Lung (tissue), 12 donors: ENCODE data around the gene C12orf54. TPM values are rescaled to one million over a fixed set of nuclear protein-coding genes. Genes with fewer than 3 reads are reported as not detected.

Source experiments
- ATAC-seq: fragments of 200-7000 bp; cut with Tn5 transposase; one replicate; pipeline ENCODE4 v1.9.1; 2020; ENCODE audit warnings: moderate number of reproducible peaks; ENCODE audit not compliant: insufficient read depth, low FRiP score
- DNase-seq, 3 donors: peaks; one replicate each; pipeline ENCODE4 v3.0.0-alpha.2; 2013 to 2017
- H3K27ac ChIP-seq, 2 donors: one replicate each; pipeline ENCODE4 v1.5.1; 2013; ENCODE audit warnings: mild to moderate bottlenecking in 2 of 2, moderate library complexity in 2 of 2, control low read depth in 1 of 2, inconsistent platforms in 1 of 2, low read depth in 1 of 2, low read length in 1 of 2
- H3K27me3 ChIP-seq, 3 donors: one replicate each; pipeline ENCODE4 v1.5.1; 2013; ENCODE audit warnings: low read length in 2 of 3; ENCODE audit not compliant: control insufficient read depth in 3 of 3, insufficient read depth in 3 of 3
- H3K36me3 ChIP-seq, 4 donors: one replicate each; pipeline ENCODE4 v1.5.1; 2013; ENCODE audit warnings: low read length in 4 of 4, mild to moderate bottlenecking in 1 of 4, moderate library complexity in 1 of 4; ENCODE audit not compliant: control insufficient read depth in 4 of 4, insufficient read depth in 4 of 4
- H3K4me1 ChIP-seq, 5 donors: one replicate each; pipeline ENCODE4 v1.5.1; 2013; ENCODE audit warnings: low read length in 5 of 5, mild to moderate bottlenecking in 2 of 5, moderate library complexity in 1 of 5; ENCODE audit not compliant: control insufficient read depth in 5 of 5, insufficient read depth in 5 of 5
- H3K4me3 ChIP-seq: one replicate; pipeline ENCODE4 v1.5.1; 2013; ENCODE audit warnings: mild to moderate bottlenecking, control low read depth, moderate library complexity
- H3K9ac ChIP-seq, 2 donors: one replicate each; pipeline ENCODE4 v1.5.1; 2013; ENCODE audit warnings: low read length in 2 of 2, control low read depth in 1 of 2; ENCODE audit not compliant: insufficient read depth in 1 of 2
- H3K9me3 ChIP-seq, 4 donors: one replicate each; pipeline ENCODE4 v1.5.1; 2013; ENCODE audit warnings: low read length in 3 of 4, mild to moderate bottlenecking in 1 of 4, moderate library complexity in 1 of 4; ENCODE audit not compliant: control insufficient read depth in 4 of 4, insufficient read depth in 3 of 4
- WGBS, 2 donors: extraction: QIAGEN DNeasy Blood & Tissue Kit; methylation state at CpG; one replicate each; pipeline ENCODE4 v1.1.7; 2013; 5-methylcytosine and 5-hydroxymethylcytosine counted together
- polyA plus RNA-seq, 2 donors: library from polyadenylated mRNA; stranded (reverse); fragments of 200-250 nt; gene quantifications; one replicate each; pipeline ENCODE4 v1.2.1, GENCODE V29; 2013
- total RNA-seq, 2 donors: library from RNA; depleted of rRNA in 1 of 2; stranded (reverse); fragments of >200 nt in 1 of 2; gene quantifications; one replicate each; pipeline ENCODE4 v1.2.1, GENCODE V29; 2014 to 2021
- TF ChIP-seq, protein P1 (sequence below): IDR thresholded peaks from 2 replicates; pipeline ENCODE4 v1.5.1; 2012; ENCODE audit warnings: mild to moderate bottlenecking; ENCODE audit errors: control extremely low read depth, extremely low read depth
- donor health status: control.
- donor health status: control.
- donor health status: Bipolar disorder and iron deficiency.
- donor health status: healthy.
- donor health status: DM: yes; HTN: yes; CAD: no.

Gene C12orf54
- total and polyA plus RNA-seq, 4 donors = 0.21 to 1.5 (median 0.37) TPM

- no peak overlapping the region for H3K4me3 ChIP-seq
- 47 to 62% methylated on average over 4 of the region's 4 CpGs for WGBS, 2 donors
- H3K27ac ChIP-seq = no peak overlapping the region
- no peaks in the 10 kb centered on the region for H3K9me3 ChIP-seq
- TF ChIP-seq, protein P1, sequence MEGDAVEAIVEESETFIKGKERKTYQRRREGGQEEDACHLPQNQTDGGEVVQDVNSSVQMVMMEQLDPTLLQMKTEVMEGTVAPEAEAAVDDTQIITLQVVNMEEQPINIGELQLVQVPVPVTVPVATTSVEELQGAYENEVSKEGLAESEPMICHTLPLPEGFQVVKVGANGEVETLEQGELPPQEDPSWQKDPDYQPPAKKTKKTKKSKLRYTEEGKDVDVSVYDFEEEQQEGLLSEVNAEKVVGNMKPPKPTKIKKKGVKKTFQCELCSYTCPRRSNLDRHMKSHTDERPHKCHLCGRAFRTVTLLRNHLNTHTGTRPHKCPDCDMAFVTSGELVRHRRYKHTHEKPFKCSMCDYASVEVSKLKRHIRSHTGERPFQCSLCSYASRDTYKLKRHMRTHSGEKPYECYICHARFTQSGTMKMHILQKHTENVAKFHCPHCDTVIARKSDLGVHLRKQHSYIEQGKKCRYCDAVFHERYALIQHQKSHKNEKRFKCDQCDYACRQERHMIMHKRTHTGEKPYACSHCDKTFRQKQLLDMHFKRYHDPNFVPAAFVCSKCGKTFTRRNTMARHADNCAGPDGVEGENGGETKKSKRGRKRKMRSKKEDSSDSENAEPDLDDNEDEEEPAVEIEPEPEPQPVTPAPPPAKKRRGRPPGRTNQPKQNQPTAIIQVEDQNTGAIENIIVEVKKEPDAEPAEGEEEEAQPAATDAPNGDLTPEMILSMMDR = no peak
- no peak overlapping the region for H3K9ac ChIP-seq
- ATAC-seq (no peak), DNase-seq (no peak)
- H3K4me1 ChIP-seq = no peaks in the 10 kb centered on the region
- no peaks in the 10 kb centered on the region for H3K36me3 ChIP-seq
- no peaks in the 10 kb centered on the region for H3K27me3 ChIP-seq
These were observed 63.7 kb downstream of the C12orf54 start for GRCh38 chr12:48545833-48546469.

Other genes with a start within 250 kb of the C12orf54 start
- gene ZNF641, start 131.6 kb upstream of the C12orf54 start, total RNA-seq = 10 to 100 TPM; 23.1 to 26.8 TPM
- gene ZNF641, start 131.6 kb upstream of the C12orf54 start, polyA plus RNA-seq = 10 to 100 TPM in 1 of 2 donors, 1 to 10 TPM in 1; 6.9 to 11.5 TPM
- under 1 TPM in 1 of 2 donors, not detected in 1; 0.37 TPM for gene ANP32D, start 9.9 kb upstream of the C12orf54 start, total RNA-seq
- gene ANP32D, start 9.9 kb upstream of the C12orf54 start, polyA plus RNA-seq = under 1 TPM in 1 of 2 donors, not detected in 1; 0.16 TPM
- not detected for gene OR8S1, start 43.1 kb downstream of the C12orf54 start, total RNA-seq
- not detected for gene OR8S1, start 43.1 kb downstream of the C12orf54 start, polyA plus RNA-seq
- gene LALBA, start 87.5 kb downstream of the C12orf54 start, total RNA-seq = not detected
- gene LALBA, start 87.5 kb downstream of the C12orf54 start, polyA plus RNA-seq = not detected
- gene KANSL2, start 199.7 kb downstream of the C12orf54 start, total RNA-seq = 10 to 100 TPM; 35.1 to 45.1 TPM
- gene KANSL2, start 199.7 kb downstream of the C12orf54 start, polyA plus RNA-seq = 10 to 100 TPM; 25.8 to 31.0 TPM
- 10 to 100 TPM; 25.2 to 41.1 TPM for gene CCNT1, start 234.2 kb downstream of the C12orf54 start, total RNA-seq
- gene CCNT1, start 234.2 kb downstream of the C12orf54 start, polyA plus RNA-seq = 1 to 10 TPM; 4.8 to 7.1 TPM